HG03039 (cell line): Measurements from ENCODE around the gene FGF19.

Source experiments
- ATAC-seq: cut with Tn5 transposase; IDR thresholded peaks from one replicate; pipeline ENCODE4 v1.9.1; 2021; ENCODE audit warnings: mild to moderate bottlenecking, moderate library complexity; ENCODE audit not compliant: unreplicated experiment

The FGF19 gene

DNA sequence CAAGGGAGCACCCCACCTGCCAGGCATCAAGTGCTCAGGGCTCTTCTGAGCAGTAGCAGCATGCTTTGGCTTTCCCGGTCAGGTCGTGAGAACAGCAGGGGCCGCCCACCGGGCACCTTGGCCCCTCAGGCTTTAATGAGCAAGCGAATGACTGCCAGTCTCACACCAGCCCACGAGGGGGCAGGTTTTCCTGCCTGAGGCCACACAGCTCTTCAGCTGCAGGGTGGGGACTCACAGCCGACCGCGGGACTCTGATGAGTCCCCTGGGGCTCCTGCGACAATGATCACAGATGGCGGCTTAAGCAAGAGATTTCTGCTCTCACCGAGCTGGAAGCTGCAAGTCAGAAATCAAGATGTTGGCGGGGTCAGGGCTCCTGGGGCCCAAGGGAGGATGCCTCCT, 14.3 kb upstream of the FGF19 start:
- ATAC-seq, result no peak

DNA sequence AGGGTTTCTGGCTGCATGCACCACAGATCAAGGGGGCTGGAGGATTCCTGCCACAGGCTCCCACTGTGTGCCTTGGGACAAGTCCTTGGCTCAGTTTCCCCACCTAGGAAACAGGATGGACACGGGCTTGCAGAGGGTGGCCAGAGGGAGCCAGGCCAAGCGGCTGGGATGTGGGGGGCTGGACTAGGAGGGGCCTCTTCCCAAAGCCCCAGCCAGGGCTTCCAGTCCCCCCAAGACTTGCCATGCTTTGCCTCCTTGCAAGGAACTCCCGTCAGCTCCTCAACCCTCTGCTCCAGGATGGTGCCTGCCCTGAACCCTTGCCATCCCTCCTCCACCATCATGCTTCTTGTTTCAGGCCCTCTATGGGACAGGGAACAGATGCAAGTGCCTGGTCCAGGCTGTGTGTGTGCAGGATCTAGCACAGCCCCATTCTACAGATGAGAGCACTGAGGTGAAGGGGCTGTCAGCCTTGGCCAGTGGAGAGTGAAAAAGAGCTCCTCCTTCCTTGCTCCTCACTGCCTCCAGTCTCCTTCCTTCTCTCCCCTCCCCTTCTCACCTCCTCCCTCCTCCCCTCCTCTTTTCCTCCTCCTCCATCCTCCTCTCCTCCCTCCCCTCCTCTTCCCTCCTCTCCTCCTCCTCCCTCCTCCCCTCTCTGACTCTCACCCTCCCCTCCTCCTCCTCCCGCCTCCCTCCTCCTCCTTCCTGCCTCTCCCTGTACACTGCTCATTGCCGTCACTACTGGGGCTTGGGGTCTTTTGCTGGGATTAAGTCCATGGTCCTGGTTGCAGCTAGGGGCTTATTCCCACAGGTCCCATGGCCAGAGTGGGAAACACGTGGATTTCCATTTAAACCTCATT, 13.3 kb upstream of the FGF19 start:
- ATAC-seq, result no peak

GRCh38 chr11:69716099-69716498, 12.3 kb upstream of the FGF19 start:
- ATAC-seq, result no peak

DNA sequence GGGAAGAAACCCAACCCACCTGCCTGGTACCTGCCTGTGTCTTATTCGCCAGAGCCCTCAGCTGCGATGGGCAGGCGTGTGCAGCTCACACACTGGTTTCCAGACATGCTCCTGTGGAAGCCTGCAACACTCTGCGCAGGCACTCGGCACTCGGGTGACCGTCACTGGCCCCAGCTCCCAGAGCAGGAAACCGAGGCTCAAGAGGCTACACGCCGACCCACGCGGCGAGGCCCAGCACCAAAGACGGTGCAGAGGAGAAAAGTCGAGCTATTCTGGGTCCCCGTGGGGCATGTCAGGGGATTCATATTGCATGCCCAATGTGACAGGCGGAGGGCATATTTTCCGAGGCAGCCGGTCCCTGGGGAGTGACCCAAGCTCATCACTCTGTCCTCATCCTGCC, 11.6 kb upstream of the FGF19 start:
- ATAC-seq, result no peak

- ATAC-seq, result no peak
Measured at GRCh38 chr11:69711822-69712801, 8.3 kb upstream of the FGF19 start.

DNA sequence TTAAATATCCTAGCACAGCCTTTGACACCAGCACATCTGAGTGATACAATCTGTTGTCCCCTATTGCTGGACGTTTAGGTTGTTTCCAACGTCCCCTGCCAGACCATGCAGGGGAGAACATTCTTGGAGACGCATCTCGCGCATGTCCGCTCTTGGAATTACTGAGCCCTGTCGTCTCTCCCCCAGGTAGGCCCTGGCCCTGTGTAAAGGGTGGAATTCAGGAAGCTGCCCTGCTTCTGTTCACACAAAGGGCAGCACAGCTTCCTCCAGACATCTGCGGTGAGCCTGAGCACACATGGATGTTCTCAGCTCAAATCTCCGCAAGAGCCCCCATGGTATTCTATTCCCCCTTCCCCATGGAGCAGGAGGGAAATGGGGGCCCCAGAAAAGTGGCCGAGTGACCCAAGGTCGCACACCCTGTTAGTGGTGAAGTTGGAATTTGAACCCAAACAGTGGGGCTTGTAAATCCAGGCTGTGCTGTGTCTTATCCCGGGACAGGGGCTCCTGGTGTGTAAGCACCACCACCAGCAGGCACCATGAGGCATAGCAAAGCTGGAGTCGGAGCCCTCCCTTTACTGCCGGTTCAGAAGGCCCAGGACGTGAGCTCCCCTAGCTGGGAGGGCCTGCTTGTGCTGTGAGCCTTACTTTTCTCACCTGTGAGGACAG, 5.0 kb upstream of the FGF19 start:
- ATAC-seq, result no peak

GRCh38 chr11:69707176-69707575, 3.4 kb upstream of the FGF19 start:
- no peak for ATAC-seq

DNA sequence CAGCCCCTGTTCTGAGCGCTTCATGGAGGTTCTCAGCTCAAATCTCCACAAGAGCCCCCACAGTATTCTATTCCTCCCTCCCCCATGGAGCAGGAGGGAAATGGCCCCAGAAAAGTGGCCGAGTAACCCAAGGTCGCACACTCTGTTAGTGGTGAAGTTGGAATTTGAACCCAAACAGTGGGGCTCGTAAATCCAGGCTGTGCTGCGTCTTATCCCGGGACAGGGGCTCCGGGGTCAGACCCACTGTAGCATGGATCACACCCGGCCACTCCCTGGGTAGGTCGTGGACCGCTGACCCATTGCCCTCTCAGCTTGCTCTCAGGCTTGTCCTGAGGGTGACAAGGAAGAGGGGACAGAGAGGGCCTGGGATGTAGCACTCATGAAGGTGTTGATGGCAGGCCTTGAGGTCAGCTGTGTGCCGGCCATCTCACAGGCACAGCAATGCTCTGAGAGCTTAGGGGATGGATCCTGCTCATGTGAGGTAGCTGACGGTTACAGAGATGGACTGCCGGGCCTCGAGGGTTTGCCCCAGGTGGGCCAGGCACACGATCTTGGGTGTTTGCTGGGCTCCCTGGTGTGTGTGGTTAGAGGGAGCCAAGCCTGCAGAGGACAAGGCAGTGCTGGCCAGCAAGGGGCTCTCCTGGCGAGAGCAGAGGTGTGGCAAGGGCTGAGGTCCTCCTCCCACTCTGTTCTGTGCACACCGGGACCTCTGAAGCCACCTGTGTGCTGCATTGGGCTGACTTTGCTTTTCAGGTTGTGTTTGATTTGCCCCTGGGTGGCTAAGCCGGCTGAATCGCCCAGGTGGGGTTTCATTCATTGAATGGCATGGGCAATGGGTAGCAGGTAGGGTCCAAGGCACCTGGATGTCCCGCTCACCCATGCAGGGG, 2.3 kb upstream of the FGF19 start:
- ATAC-seq, result no peak

DNA sequence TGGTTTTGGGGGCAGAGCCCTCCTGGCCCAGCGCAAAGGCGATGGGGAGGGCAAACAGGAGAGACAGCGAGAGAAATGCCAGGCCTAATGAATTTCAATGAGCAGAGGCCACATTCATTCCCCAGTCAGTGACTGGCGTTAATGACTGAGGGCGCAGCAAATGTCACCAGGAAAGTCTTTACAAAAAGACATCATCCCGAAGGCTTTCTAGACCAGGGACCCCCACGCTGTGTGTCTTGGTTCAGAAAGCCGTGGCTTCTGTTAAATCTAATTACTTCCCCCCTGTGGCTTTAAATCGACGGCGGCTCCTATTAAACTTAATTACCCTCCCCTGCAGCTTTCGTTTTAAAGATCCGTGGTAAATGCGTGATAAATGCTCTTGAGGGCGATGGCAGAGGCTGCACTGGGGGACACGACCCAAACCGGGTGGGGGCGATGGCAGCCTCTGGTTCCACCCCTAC, 1.6 kb upstream of the FGF19 start:
- no peak for ATAC-seq

- ATAC-seq, result no peak
Measured at GRCh38 chr11:69704508-69705253, 859 bp upstream of the FGF19 start.

- ATAC-seq, result no peak
Measured at GRCh38 chr11:69703453-69703767, 412 bp downstream of the FGF19 start.

DNA sequence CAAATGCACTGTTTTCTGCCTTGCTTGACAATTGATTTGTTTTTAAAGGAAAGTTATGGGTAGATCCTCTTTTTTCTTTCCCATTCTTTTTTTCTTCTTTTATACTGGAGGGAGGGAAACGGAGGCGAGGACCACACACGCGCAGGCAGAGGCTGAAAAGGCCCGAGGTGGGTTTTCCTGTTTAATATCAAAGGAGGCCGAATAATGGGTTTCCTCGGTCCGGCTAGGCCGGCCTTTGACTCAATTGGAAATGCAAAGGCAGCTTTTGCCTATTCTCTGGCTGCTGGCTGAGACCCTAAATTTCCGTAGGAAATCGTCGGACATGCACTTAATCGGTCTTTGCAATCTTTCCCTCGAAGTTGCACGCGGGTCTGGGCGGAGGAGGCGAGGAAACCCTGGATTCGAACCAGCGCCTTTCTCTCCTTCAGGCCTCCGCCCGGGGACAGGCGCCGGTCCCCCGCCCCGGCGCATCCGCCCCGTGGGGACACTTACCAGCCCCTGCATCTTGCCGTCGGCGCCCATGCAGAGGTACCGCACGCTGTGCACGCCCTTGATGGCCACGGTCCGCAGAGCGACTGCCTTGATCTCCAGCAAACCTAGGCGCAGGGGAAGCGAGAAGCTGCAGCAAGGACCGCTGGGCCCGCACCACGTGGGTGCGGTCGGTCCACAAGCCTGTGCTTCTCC, 911 bp downstream of the FGF19 start:
- no peak for ATAC-seq

DNA sequence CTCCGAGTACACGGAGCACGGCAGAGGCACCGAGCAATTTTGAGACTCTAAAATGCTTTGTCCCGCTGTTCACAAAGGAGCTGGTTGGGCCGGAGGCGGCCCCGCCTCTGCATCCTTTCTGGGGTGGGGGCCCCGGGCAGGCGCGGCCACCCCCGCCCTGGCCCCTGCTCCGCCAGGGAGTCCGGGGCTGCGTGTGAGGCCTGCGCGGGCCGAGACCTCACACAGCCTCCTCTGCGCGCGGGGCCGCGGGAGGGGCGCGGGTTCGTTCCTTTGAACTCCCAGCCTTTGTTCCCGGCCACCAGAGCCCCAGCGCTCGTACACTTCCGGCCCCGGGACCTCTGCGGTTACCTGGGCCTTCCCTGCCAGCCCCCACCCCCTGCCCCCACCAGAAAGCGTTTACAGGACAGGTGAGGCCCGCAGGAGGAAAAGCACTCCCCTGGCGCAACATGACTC, 1.6 kb downstream of the FGF19 start:
- no peak for ATAC-seq

- no peak for ATAC-seq
Measured at GRCh38 chr11:69700278-69701140, 3.3 kb downstream of the FGF19 start.

DNA sequence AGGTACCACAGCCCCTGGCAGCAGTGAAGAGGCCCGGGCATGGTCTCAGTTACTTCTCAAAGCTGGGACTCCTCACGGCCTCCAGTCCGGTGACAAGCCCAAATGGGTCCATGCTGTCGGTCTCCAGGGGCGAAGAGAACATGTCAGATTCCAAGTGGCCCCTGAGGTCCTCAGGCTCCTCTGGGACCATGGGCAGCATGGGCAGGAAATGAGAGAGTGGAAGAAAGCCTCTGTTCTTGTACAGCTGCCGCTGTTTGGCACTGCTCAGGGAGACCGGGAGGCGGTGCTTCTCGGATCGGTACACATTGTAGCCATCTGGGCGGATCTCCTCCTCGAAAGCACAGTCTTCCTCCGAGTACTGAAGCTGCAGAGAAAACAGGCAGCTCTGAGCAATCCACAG, 4.6 kb downstream of the FGF19 start:
- ATAC-seq, result no peak

DNA sequence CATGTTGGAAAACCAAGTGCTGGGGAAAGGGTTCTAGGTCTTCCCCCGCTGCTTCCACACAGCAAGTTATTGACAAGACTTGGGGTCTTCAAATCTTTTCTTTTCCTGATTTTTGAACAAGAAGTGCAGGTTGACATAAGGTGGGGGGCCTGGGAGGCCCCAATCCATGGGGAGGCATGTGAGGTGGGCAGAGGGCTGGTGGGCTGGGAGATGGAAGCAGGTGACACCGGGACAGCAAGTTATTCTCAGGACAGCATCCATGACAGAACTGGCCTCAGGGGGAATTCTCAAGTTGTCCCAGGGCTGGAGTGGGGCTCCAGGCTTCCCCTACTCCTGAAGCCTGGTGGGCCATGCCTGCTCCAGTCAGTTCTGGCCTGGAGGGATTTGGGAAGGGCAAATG, 5.5 kb downstream of the FGF19 start:
- ATAC-seq, result no peak

GRCh38 chr11:69697861-69698260, 6.0 kb downstream of the FGF19 start:
- no peak for ATAC-seq

GRCh38 chr11:69697469-69697843, 6.4 kb downstream of the FGF19 start:
- ATAC-seq, result no peak
